Esophagus squamous epithelium (tissue), 4 donors: ENCODE measurements around the gene CARS2.

Source experiments
- CTCF ChIP-seq, 6 experiments: fragments of 450-650 bp in 4 of 6; fragments of 200-600 bp in 2 of 6; sonication (generic) in 2 of 6; IDR thresholded peaks; one replicate each; pipeline ENCODE4 v1.5.1; 2016 to 2019; ENCODE audit warnings: antibody characterized with exemption in 6 of 6, mild to moderate bottlenecking in 4 of 6, moderate library complexity in 4 of 6
- POLR2A ChIP-seq, 4 donors: fragments of 450-650 bp; IDR thresholded peaks; one replicate each; pipeline ENCODE4 v1.6.1; 2017; ENCODE audit warnings: antibody characterized with exemption in 4 of 4, mild to moderate bottlenecking in 4 of 4, moderate library complexity in 3 of 4

- TF ChIP-seq CTCF (IDR thresholded peaks at IDR 0.05) (no peak), POLR2A (IDR thresholded peaks at IDR 0.05) (no peak)
Measured at GRCh38 chr13:110638814-110639806, 66.8 kb downstream of the CARS2 start.
